HG02588 (cell line): ENCODE measurements around the gene CD300H.

ENCODE experiments used
- ATAC-seq: cut with Tn5 transposase; IDR thresholded peaks from one replicate; pipeline ENCODE4 v1.9.1; 2021; ENCODE audit warnings: mild to moderate bottlenecking, moderate library complexity; ENCODE audit not compliant: unreplicated experiment

The CD300H gene

GRCh38 chr17:74567397-74567796 lies at the start of gene CD300H:
CD300H (minus strand) TSS chr17:74567509.
- ATAC-seq, result no peak

GRCh38 chr17:74616696-74617095 lies 49.4 kb upstream of the CD300H start:
- ATAC-seq, result no peak

GRCh38 chr17:74612046-74612445 lies 44.7 kb upstream of the CD300H start:
- no peak for ATAC-seq

- no peak for ATAC-seq
These were observed 42.8 kb upstream of the CD300H start for GRCh38 chr17:74610108-74610507.

GRCh38 chr17:74608511-74608910 lies 41.2 kb upstream of the CD300H start:
- ATAC-seq, result no peak

GRCh38 chr17:74607221-74607620 lies 39.9 kb upstream of the CD300H start:
- ATAC-seq, result no peak

- no peak for ATAC-seq
These were observed 38.7 kb upstream of the CD300H start for GRCh38 chr17:74606050-74606449.

GRCh38 chr17:74605361-74605760 lies 38.1 kb upstream of the CD300H start:
- ATAC-seq, result no peak

- ATAC-seq, result no peak
These were observed 37.5 kb upstream of the CD300H start for GRCh38 chr17:74604761-74605160.

GRCh38 chr17:74604200-74604599 lies 36.9 kb upstream of the CD300H start:
- ATAC-seq, result no peak

- no peak for ATAC-seq
These were observed 36.4 kb upstream of the CD300H start for GRCh38 chr17:74603746-74604145.

- ATAC-seq, result no peak
These were observed 35.8 kb upstream of the CD300H start for GRCh38 chr17:74603037-74603635.

- no peak for ATAC-seq
These were observed 34.7 kb upstream of the CD300H start for GRCh38 chr17:74601944-74602572.

- ATAC-seq, result no peak
These were observed 32.2 kb upstream of the CD300H start for GRCh38 chr17:74599448-74599939.

- no peak for ATAC-seq
These were observed 31.7 kb upstream of the CD300H start for GRCh38 chr17:74599023-74599399.

- ATAC-seq, result no peak
These were observed 31.2 kb upstream of the CD300H start for GRCh38 chr17:74598346-74599022.

- ATAC-seq, result no peak
These were observed 29.9 kb upstream of the CD300H start for GRCh38 chr17:74597069-74597790.

GRCh38 chr17:74595037-74595750 lies 27.9 kb upstream of the CD300H start:
- no peak for ATAC-seq

GRCh38 chr17:74592087-74592990 lies 25.0 kb upstream of the CD300H start, which contains the start of gene CD300LD:
CD300LD (minus strand) TSS chr17:74592283; CDS start chr17:74592202, 81 bp downstream.
- no peak for ATAC-seq

- no peak for ATAC-seq
These were observed 24.2 kb upstream of the CD300H start for GRCh38 chr17:74591503-74591902.
